ENCODE measurements around the gene GPX1.
"Not testable (repeated sequence)": the region's sequence is repeated elsewhere in the genome, so short reads cannot be mapped to it uniquely, and the experiment has no call there.

The GPX1 gene

GRCh38 chr3:49358217-49358883 is at the start of gene GPX1:
Gene GPX1, minus strand, starts transcription at chr3:49358353. Its CDS starts 75 bp downstream, at chr3:49358278.
- H3K27me3 ChIP-seq (ENCODE audit: control insufficient read depth, insufficient read depth, low read length): no peaks in the 10 kb centered on the region
- peak within 1 kb of the TSS; percentile 61 for H3K9ac ChIP-seq (ENCODE audit: low read length)
- H3K4me3 ChIP-seq (ENCODE audit: low read length): peak within 1 kb of the TSS; percentile 89
- H3K36me3 ChIP-seq (ENCODE audit: control insufficient read depth, insufficient read depth, low read length): peaks cover 25% of the 10 kb centered on the region
- H3K27ac ChIP-seq (ENCODE audit: low read depth, low read length): peak within 1 kb of the TSS; percentile 87
- H3K4me1 ChIP-seq (ENCODE audit: control insufficient read depth, insufficient read depth, low read length): no peaks in the 10 kb centered on the region

- Histone ChIP-seq H3K27ac (ENCODE audit: low read depth, low read length) (no peak overlapping the region), H3K9ac (ENCODE audit: low read length) (no peak overlapping the region), H3K4me1 (ENCODE audit: control insufficient read depth, insufficient read depth, low read length) (peaks cover 18% of the 10 kb centered on the region), H3K4me3 (ENCODE audit: low read length) (no peak overlapping the region), H3K36me3 (ENCODE audit: control insufficient read depth, insufficient read depth, low read length) (no peaks in the 10 kb centered on the region), H3K27me3 (ENCODE audit: control insufficient read depth, insufficient read depth, low read length) (no peaks in the 10 kb centered on the region)
These were observed 48.7 kb upstream of the GPX1 start for GRCh38 chr3:49406571-49407565.

GRCh38 chr3:49405570-49405969 is 47.4 kb upstream of the GPX1 start:
- H3K4me1 ChIP-seq (ENCODE audit: control insufficient read depth, insufficient read depth, low read length): peaks cover 21% of the 10 kb centered on the region
- H3K36me3 ChIP-seq (ENCODE audit: control insufficient read depth, insufficient read depth, low read length); H3K9ac ChIP-seq (ENCODE audit: low read length); H3K27me3 ChIP-seq (ENCODE audit: control insufficient read depth, insufficient read depth, low read length): not testable (repeated sequence)
- peak overlapping the region; percentile 27 for H3K4me3 ChIP-seq (ENCODE audit: low read length)
- peak overlapping the region; percentile 55 for H3K27ac ChIP-seq (ENCODE audit: low read depth, low read length)

GRCh38 chr3:49403891-49404290 is 45.7 kb upstream of the GPX1 start:
- Histone ChIP-seq H3K4me1 (ENCODE audit: control insufficient read depth, insufficient read depth, low read length) (peaks cover 8% of the 10 kb centered on the region), H3K27me3 (ENCODE audit: control insufficient read depth, insufficient read depth, low read length) (no peaks in the 10 kb centered on the region), H3K4me3 (ENCODE audit: low read length) (no peak overlapping the region), H3K9ac (ENCODE audit: low read length) (no peak overlapping the region), H3K36me3 (ENCODE audit: control insufficient read depth, insufficient read depth, low read length) (no peaks in the 10 kb centered on the region), H3K27ac (ENCODE audit: low read depth, low read length) (no peak overlapping the region)

GRCh38 chr3:49401766-49402165 is 43.6 kb upstream of the GPX1 start:
- Histone ChIP-seq H3K4me3 (ENCODE audit: low read length) (no peak overlapping the region), H3K27me3 (ENCODE audit: control insufficient read depth, insufficient read depth, low read length) (no peaks in the 10 kb centered on the region), H3K27ac (ENCODE audit: low read depth, low read length) (no peak overlapping the region), H3K4me1 (ENCODE audit: control insufficient read depth, insufficient read depth, low read length) (peaks cover 8% of the 10 kb centered on the region), H3K9ac (ENCODE audit: low read length) (no peak overlapping the region), H3K36me3 (ENCODE audit: control insufficient read depth, insufficient read depth, low read length) (no peaks in the 10 kb centered on the region)

- Histone ChIP-seq H3K4me1 (ENCODE audit: control insufficient read depth, insufficient read depth, low read length) (peaks cover 4% of the 10 kb centered on the region), H3K9ac (ENCODE audit: low read length) (no peak overlapping the region), H3K4me3 (ENCODE audit: low read length) (no peak overlapping the region), H3K36me3 (ENCODE audit: control insufficient read depth, insufficient read depth, low read length) (peaks cover 4% of the 10 kb centered on the region), H3K27ac (ENCODE audit: low read depth, low read length) (no peak overlapping the region), H3K27me3 (ENCODE audit: control insufficient read depth, insufficient read depth, low read length) (no peaks in the 10 kb centered on the region)
These were observed 41.3 kb upstream of the GPX1 start for GRCh38 chr3:49399461-49399860.

- Histone ChIP-seq H3K27me3 (ENCODE audit: control insufficient read depth, insufficient read depth, low read length) (no peaks in the 10 kb centered on the region), H3K36me3 (ENCODE audit: control insufficient read depth, insufficient read depth, low read length) (peaks cover 4% of the 10 kb centered on the region), H3K4me3 (ENCODE audit: low read length) (no peak overlapping the region), H3K27ac (ENCODE audit: low read depth, low read length) (no peak overlapping the region), H3K9ac (ENCODE audit: low read length) (no peak overlapping the region), H3K4me1 (ENCODE audit: control insufficient read depth, insufficient read depth, low read length) (peaks cover 4% of the 10 kb centered on the region)
These were observed 39.3 kb upstream of the GPX1 start for GRCh38 chr3:49397470-49397869.

GRCh38 chr3:49391310-49391709 is 33.2 kb upstream of the GPX1 start:
- not testable (repeated sequence) for H3K4me3 ChIP-seq (ENCODE audit: low read length); H3K36me3 ChIP-seq (ENCODE audit: control insufficient read depth, insufficient read depth, low read length); H3K9ac ChIP-seq (ENCODE audit: low read length); H3K27me3 ChIP-seq (ENCODE audit: control insufficient read depth, insufficient read depth, low read length); H3K27ac ChIP-seq (ENCODE audit: low read depth, low read length); H3K4me1 ChIP-seq (ENCODE audit: control insufficient read depth, insufficient read depth, low read length)

- Histone ChIP-seq H3K9ac (ENCODE audit: low read length) (no peak overlapping the region), H3K4me3 (ENCODE audit: low read length) (no peak overlapping the region), H3K4me1 (ENCODE audit: control insufficient read depth, insufficient read depth, low read length) (no peaks in the 10 kb centered on the region), H3K27me3 (ENCODE audit: control insufficient read depth, insufficient read depth, low read length) (no peaks in the 10 kb centered on the region), H3K36me3 (ENCODE audit: control insufficient read depth, insufficient read depth, low read length) (no peaks in the 10 kb centered on the region), H3K27ac (ENCODE audit: low read depth, low read length) (no peak overlapping the region)
These were observed 31.1 kb upstream of the GPX1 start for GRCh38 chr3:49389297-49389696.

GRCh38 chr3:49388289-49388820 is 30.2 kb upstream of the GPX1 start:
- H3K4me1 ChIP-seq (ENCODE audit: control insufficient read depth, insufficient read depth, low read length): no peaks in the 10 kb centered on the region
- no peak overlapping the region for H3K27ac ChIP-seq (ENCODE audit: low read depth, low read length)
- H3K36me3 ChIP-seq (ENCODE audit: control insufficient read depth, insufficient read depth, low read length): no peaks in the 10 kb centered on the region
- H3K27me3 ChIP-seq (ENCODE audit: control insufficient read depth, insufficient read depth, low read length): no peaks in the 10 kb centered on the region
- no peak overlapping the region for H3K4me3 ChIP-seq (ENCODE audit: low read length)
- no peak overlapping the region for H3K9ac ChIP-seq (ENCODE audit: low read length)

GRCh38 chr3:49387721-49388120 is 29.6 kb upstream of the GPX1 start:
- Histone ChIP-seq H3K4me1 (ENCODE audit: control insufficient read depth, insufficient read depth, low read length) (no peaks in the 10 kb centered on the region), H3K36me3 (ENCODE audit: control insufficient read depth, insufficient read depth, low read length) (no peaks in the 10 kb centered on the region), H3K27ac (ENCODE audit: low read depth, low read length) (no peak overlapping the region)

GRCh38 chr3:49386056-49386756 is 28.1 kb upstream of the GPX1 start:
- no peak overlapping the region for H3K9ac ChIP-seq (ENCODE audit: low read length)
- no peaks in the 10 kb centered on the region for H3K36me3 ChIP-seq (ENCODE audit: control insufficient read depth, insufficient read depth, low read length)
- H3K27me3 ChIP-seq (ENCODE audit: control insufficient read depth, insufficient read depth, low read length): no peaks in the 10 kb centered on the region
- no peaks in the 10 kb centered on the region for H3K4me1 ChIP-seq (ENCODE audit: control insufficient read depth, insufficient read depth, low read length)
- H3K27ac ChIP-seq (ENCODE audit: low read depth, low read length): no peak overlapping the region
- no peak overlapping the region for H3K4me3 ChIP-seq (ENCODE audit: low read length)

More at GRCh38 chr3:49387721-49388120, 29.6 kb upstream of the GPX1 start:
- H3K9ac ChIP-seq (ENCODE audit: low read length): no peak overlapping the region
- no peak overlapping the region for H3K4me3 ChIP-seq (ENCODE audit: low read length)
- no peaks in the 10 kb centered on the region for H3K27me3 ChIP-seq (ENCODE audit: control insufficient read depth, insufficient read depth, low read length)
